ENCODE results near the gene TCERG1L.

Gene TCERG1L

GRCh38 chr10:131115321-131115720 lies 196.2 kb downstream of the TCERG1L start:
- Histone ChIP-seq H3K27me3 (ENCODE audit: control insufficient read depth in 1 of 2, insufficient read depth in 2 of 2, low read length in 2 of 2) (no peaks in the 10 kb centered on the region), H3K36me3 (ENCODE audit: control insufficient read depth in 1 of 2, insufficient read depth in 2 of 2, low read length in 2 of 2) (no peaks in the 10 kb centered on the region), H3K4me3 (ENCODE audit: low read depth in 1 of 2, low read length in 2 of 2) (no peak overlapping the region), H3K27ac (ENCODE audit: low read depth, low read length) (no peak overlapping the region), H3K9me3 (ENCODE audit: control insufficient read depth in 1 of 2, low read length in 2 of 2) (no peaks in the 10 kb centered on the region), H3K9ac (ENCODE audit: low read depth in 1 of 2, low read length in 2 of 2) (no peak overlapping the region), H3K4me1 (ENCODE audit: control insufficient read depth in 1 of 2, insufficient read depth in 2 of 2, low read length in 2 of 2) (no peaks in the 10 kb centered on the region)

GRCh38 chr10:131114846-131115245 lies 196.7 kb downstream of the TCERG1L start:
- no peaks in the 10 kb centered on the region for H3K9me3 ChIP-seq (ENCODE audit: control insufficient read depth in 1 of 2, low read length in 2 of 2)
- no peak overlapping the region for H3K27ac ChIP-seq (ENCODE audit: low read depth, low read length)
- H3K27me3 ChIP-seq (ENCODE audit: control insufficient read depth in 1 of 2, insufficient read depth in 2 of 2, low read length in 2 of 2) = no peaks in the 10 kb centered on the region
- no peaks in the 10 kb centered on the region for H3K36me3 ChIP-seq (ENCODE audit: control insufficient read depth in 1 of 2, insufficient read depth in 2 of 2, low read length in 2 of 2)
- no peak overlapping the region for H3K9ac ChIP-seq (ENCODE audit: low read depth in 1 of 2, low read length in 2 of 2)
- no peaks in the 10 kb centered on the region for H3K4me1 ChIP-seq (ENCODE audit: control insufficient read depth in 1 of 2, insufficient read depth in 2 of 2, low read length in 2 of 2)
- H3K4me3 ChIP-seq (ENCODE audit: low read depth in 1 of 2, low read length in 2 of 2) = no peak overlapping the region

GRCh38 chr10:131113709-131114291 lies 197.7 kb downstream of the TCERG1L start:
- no peaks in the 10 kb centered on the region for H3K27me3 ChIP-seq (ENCODE audit: control insufficient read depth in 1 of 2, insufficient read depth in 2 of 2, low read length in 2 of 2)
- H3K4me1 ChIP-seq (ENCODE audit: control insufficient read depth in 1 of 2, insufficient read depth in 2 of 2, low read length in 2 of 2) = no peaks in the 10 kb centered on the region
- H3K27ac ChIP-seq (ENCODE audit: low read depth, low read length) = no peak overlapping the region
- no peak overlapping the region for H3K9ac ChIP-seq (ENCODE audit: low read depth in 1 of 2, low read length in 2 of 2)
- no peak overlapping the region for H3K4me3 ChIP-seq (ENCODE audit: low read depth in 1 of 2, low read length in 2 of 2)
- H3K9me3 ChIP-seq (ENCODE audit: control insufficient read depth in 1 of 2, low read length in 2 of 2) = no peaks in the 10 kb centered on the region
- no peaks in the 10 kb centered on the region for H3K36me3 ChIP-seq (ENCODE audit: control insufficient read depth in 1 of 2, insufficient read depth in 2 of 2, low read length in 2 of 2)

- no peak overlapping the region for H3K9ac ChIP-seq (ENCODE audit: low read depth in 1 of 2, low read length in 2 of 2)
- H3K4me3 ChIP-seq (ENCODE audit: low read depth in 1 of 2, low read length in 2 of 2) = no peak overlapping the region
- H3K27ac ChIP-seq (ENCODE audit: low read depth, low read length) = no peak overlapping the region
- H3K9me3 ChIP-seq (ENCODE audit: control insufficient read depth in 1 of 2, low read length in 2 of 2) = no peaks in the 10 kb centered on the region
- H3K36me3 ChIP-seq (ENCODE audit: control insufficient read depth in 1 of 2, insufficient read depth in 2 of 2, low read length in 2 of 2) = no peaks in the 10 kb centered on the region
- no peaks in the 10 kb centered on the region for H3K27me3 ChIP-seq (ENCODE audit: control insufficient read depth in 1 of 2, insufficient read depth in 2 of 2, low read length in 2 of 2)
- no peaks in the 10 kb centered on the region for H3K4me1 ChIP-seq (ENCODE audit: control insufficient read depth in 1 of 2, insufficient read depth in 2 of 2, low read length in 2 of 2)
These were observed 198.4 kb downstream of the TCERG1L start for GRCh38 chr10:131113165-131113564.

GRCh38 chr10:131112691-131113090 lies 198.8 kb downstream of the TCERG1L start:
- H3K9me3 ChIP-seq (ENCODE audit: control insufficient read depth in 1 of 2, low read length in 2 of 2) = no peaks in the 10 kb centered on the region
- H3K4me3 ChIP-seq (ENCODE audit: low read depth in 1 of 2, low read length in 2 of 2) = no peak overlapping the region
- no peaks in the 10 kb centered on the region for H3K4me1 ChIP-seq (ENCODE audit: control insufficient read depth in 1 of 2, insufficient read depth in 2 of 2, low read length in 2 of 2)

GRCh38 chr10:131111471-131112080 lies 199.9 kb downstream of the TCERG1L start:
- Histone ChIP-seq H3K27me3 (ENCODE audit: control insufficient read depth in 1 of 2, insufficient read depth in 2 of 2, low read length in 2 of 2) (no peaks in the 10 kb centered on the region), H3K4me3 (ENCODE audit: low read depth in 1 of 2, low read length in 2 of 2) (no peak overlapping the region), H3K4me1 (ENCODE audit: control insufficient read depth in 1 of 2, insufficient read depth in 2 of 2, low read length in 2 of 2) (no peaks in the 10 kb centered on the region)

More at GRCh38 chr10:131112691-131113090, 198.8 kb downstream of the TCERG1L start:
- H3K27ac ChIP-seq (ENCODE audit: low read depth, low read length) = no peak overlapping the region
- H3K9ac ChIP-seq (ENCODE audit: low read depth in 1 of 2, low read length in 2 of 2) = no peak overlapping the region
- no peaks in the 10 kb centered on the region for H3K27me3 ChIP-seq (ENCODE audit: control insufficient read depth in 1 of 2, insufficient read depth in 2 of 2, low read length in 2 of 2)
- no peaks in the 10 kb centered on the region for H3K36me3 ChIP-seq (ENCODE audit: control insufficient read depth in 1 of 2, insufficient read depth in 2 of 2, low read length in 2 of 2)

GRCh38 chr10:131111007-131111406 lies 200.5 kb downstream of the TCERG1L start:
- Histone ChIP-seq H3K27me3 (ENCODE audit: control insufficient read depth in 1 of 2, insufficient read depth in 2 of 2, low read length in 2 of 2) (no peaks in the 10 kb centered on the region), H3K27ac (ENCODE audit: low read depth, low read length) (no peak overlapping the region), H3K4me3 (ENCODE audit: low read depth in 1 of 2, low read length in 2 of 2) (no peak overlapping the region), H3K9ac (ENCODE audit: low read depth in 1 of 2, low read length in 2 of 2) (no peak overlapping the region), H3K4me1 (ENCODE audit: control insufficient read depth in 1 of 2, insufficient read depth in 2 of 2, low read length in 2 of 2) (no peaks in the 10 kb centered on the region), H3K36me3 (ENCODE audit: control insufficient read depth in 1 of 2, insufficient read depth in 2 of 2, low read length in 2 of 2) (no peaks in the 10 kb centered on the region), H3K9me3 (ENCODE audit: control insufficient read depth in 1 of 2, low read length in 2 of 2) (no peaks in the 10 kb centered on the region)

More at GRCh38 chr10:131111471-131112080, 199.9 kb downstream of the TCERG1L start:
- H3K9me3 ChIP-seq (ENCODE audit: control insufficient read depth in 1 of 2, low read length in 2 of 2) = no peaks in the 10 kb centered on the region
- no peak overlapping the region for H3K9ac ChIP-seq (ENCODE audit: low read depth in 1 of 2, low read length in 2 of 2)
- H3K36me3 ChIP-seq (ENCODE audit: control insufficient read depth in 1 of 2, insufficient read depth in 2 of 2, low read length in 2 of 2) = no peaks in the 10 kb centered on the region
- no peak overlapping the region for H3K27ac ChIP-seq (ENCODE audit: low read depth, low read length)

- Histone ChIP-seq H3K27ac (ENCODE audit: low read depth, low read length) (no peak overlapping the region), H3K9me3 (ENCODE audit: control insufficient read depth in 1 of 2, low read length in 2 of 2) (no peaks in the 10 kb centered on the region), H3K4me1 (ENCODE audit: control insufficient read depth in 1 of 2, insufficient read depth in 2 of 2, low read length in 2 of 2) (no peaks in the 10 kb centered on the region), H3K9ac (ENCODE audit: low read depth in 1 of 2, low read length in 2 of 2) (no peak overlapping the region), H3K4me3 (ENCODE audit: low read depth in 1 of 2, low read length in 2 of 2) (no peak overlapping the region), H3K36me3 (ENCODE audit: control insufficient read depth in 1 of 2, insufficient read depth in 2 of 2, low read length in 2 of 2) (no peaks in the 10 kb centered on the region), H3K27me3 (ENCODE audit: control insufficient read depth in 1 of 2, insufficient read depth in 2 of 2, low read length in 2 of 2) (no peaks in the 10 kb centered on the region)
These were observed 201.2 kb downstream of the TCERG1L start for GRCh38 chr10:131110241-131110783.

- H3K27ac ChIP-seq (ENCODE audit: low read depth, low read length) = no peak overlapping the region
- no peaks in the 10 kb centered on the region for H3K36me3 ChIP-seq (ENCODE audit: control insufficient read depth in 1 of 2, insufficient read depth in 2 of 2, low read length in 2 of 2)
- H3K4me3 ChIP-seq (ENCODE audit: low read depth in 1 of 2, low read length in 2 of 2) = no peak overlapping the region
- no peak overlapping the region for H3K9ac ChIP-seq (ENCODE audit: low read depth in 1 of 2, low read length in 2 of 2)
- no peaks in the 10 kb centered on the region for H3K9me3 ChIP-seq (ENCODE audit: control insufficient read depth in 1 of 2, low read length in 2 of 2)
- no peaks in the 10 kb centered on the region for H3K27me3 ChIP-seq (ENCODE audit: control insufficient read depth in 1 of 2, insufficient read depth in 2 of 2, low read length in 2 of 2)
- no peaks in the 10 kb centered on the region for H3K4me1 ChIP-seq (ENCODE audit: control insufficient read depth in 1 of 2, insufficient read depth in 2 of 2, low read length in 2 of 2)
These were observed 201.8 kb downstream of the TCERG1L start for GRCh38 chr10:131109726-131110125.

GRCh38 chr10:131109291-131109690 lies 202.2 kb downstream of the TCERG1L start:
- H3K9ac ChIP-seq (ENCODE audit: low read depth in 1 of 2, low read length in 2 of 2) = no peak overlapping the region
- no peaks in the 10 kb centered on the region for H3K9me3 ChIP-seq (ENCODE audit: control insufficient read depth in 1 of 2, low read length in 2 of 2)
- no peaks in the 10 kb centered on the region for H3K4me1 ChIP-seq (ENCODE audit: control insufficient read depth in 1 of 2, insufficient read depth in 2 of 2, low read length in 2 of 2)
- no peak overlapping the region for H3K27ac ChIP-seq (ENCODE audit: low read depth, low read length)
- H3K36me3 ChIP-seq (ENCODE audit: control insufficient read depth in 1 of 2, insufficient read depth in 2 of 2, low read length in 2 of 2) = no peaks in the 10 kb centered on the region
- no peak overlapping the region for H3K4me3 ChIP-seq (ENCODE audit: low read depth in 1 of 2, low read length in 2 of 2)
- H3K27me3 ChIP-seq (ENCODE audit: control insufficient read depth in 1 of 2, insufficient read depth in 2 of 2, low read length in 2 of 2) = no peaks in the 10 kb centered on the region

All from duodenal mucosa (tissue), 2 donors.